ENCODE data around the gene AGK. TPM values are rescaled to one million over a fixed set of nuclear protein-coding genes. Genes with fewer than 3 reads are reported as not detected.

AGK gene, protein sequence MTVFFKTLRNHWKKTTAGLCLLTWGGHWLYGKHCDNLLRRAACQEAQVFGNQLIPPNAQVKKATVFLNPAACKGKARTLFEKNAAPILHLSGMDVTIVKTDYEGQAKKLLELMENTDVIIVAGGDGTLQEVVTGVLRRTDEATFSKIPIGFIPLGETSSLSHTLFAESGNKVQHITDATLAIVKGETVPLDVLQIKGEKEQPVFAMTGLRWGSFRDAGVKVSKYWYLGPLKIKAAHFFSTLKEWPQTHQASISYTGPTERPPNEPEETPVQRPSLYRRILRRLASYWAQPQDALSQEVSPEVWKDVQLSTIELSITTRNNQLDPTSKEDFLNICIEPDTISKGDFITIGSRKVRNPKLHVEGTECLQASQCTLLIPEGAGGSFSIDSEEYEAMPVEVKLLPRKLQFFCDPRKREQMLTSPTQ
- 27.1 to 39.4 TPM (median 29.1 TPM) in 5 replicates for total RNA-seq (2022; extraction: Qiagen RNA extraction; ENCODE audit: low read depth)

DNA sequence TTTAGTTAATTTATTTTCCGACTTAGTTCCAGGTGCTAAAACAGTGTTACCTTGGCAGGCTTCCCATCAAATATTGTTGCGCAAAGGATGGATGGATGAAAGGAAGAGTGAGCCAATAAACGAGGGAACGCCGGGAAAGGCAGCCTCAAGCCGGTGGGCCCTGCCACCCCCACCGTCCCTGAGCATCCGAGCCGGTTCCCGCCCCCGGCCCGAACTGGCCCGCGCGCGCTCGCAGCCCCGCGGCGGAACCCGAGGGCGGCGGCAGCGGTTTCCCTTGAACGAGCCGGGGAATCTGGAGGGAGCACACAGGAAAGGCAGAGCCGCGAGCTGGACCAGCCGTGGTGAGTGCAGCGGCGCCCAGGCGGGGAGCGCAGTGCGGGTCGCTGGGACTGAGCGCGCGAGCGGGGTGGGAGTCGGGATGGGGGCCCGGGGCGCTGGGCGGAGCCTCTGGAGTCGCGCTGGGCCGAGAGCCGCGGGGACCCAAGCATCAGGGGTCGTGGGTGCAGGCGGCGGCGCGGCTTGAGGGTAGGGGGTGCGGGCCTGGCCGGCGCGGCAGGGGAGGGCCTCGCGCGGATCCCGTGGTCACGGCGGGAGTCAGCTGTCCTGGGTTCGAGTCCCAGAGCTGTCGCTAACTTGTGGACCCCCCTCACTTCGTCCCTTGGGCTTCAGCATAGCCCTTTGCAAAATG lies at the start of gene AGK:
Gene AGK, plus strand, starts transcription at position 317 of the 688 bp plus-strand sequence. CDS start 4,057 bp downstream, outside the sequence.

DNA sequence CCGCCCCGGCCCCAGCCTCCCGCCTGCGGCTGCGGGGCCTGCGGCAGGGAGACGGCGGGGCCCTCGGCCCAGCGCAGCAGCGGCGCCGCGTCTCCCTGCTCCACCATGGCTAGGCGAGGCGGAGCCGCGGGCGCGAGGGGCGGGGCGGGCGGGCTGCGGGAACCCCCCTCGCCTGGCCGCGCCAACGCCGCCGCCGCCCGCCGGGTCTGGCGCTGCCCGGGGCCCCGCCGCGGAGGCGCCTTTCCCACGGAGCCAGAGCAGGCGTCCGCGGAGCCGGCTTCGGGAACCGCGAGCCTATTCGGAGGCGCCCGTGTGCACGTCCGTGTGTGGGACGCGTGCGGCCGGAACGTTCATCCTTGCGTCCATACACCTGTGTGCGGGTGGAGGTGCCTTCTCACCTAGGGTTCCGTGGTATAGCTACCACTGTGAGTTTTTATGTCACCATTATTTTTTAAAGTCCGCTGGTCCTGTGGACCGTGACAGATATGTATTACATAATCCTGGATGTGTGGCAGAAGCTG lies 150.9 kb downstream of the AGK start, which contains the start of gene DENND11:
Gene DENND11, minus strand, starts transcription at position 120 of the 521 bp plus-strand sequence. Its CDS starts 13 bp downstream, at position 107.

Other genes starting within 250 kb of the AGK start
- gene DENND11, start 150.8 kb downstream of the AGK start, total RNA-seq (2022; extraction: Qiagen RNA extraction; ENCODE audit: low read depth), result 4.9 to 7.3 TPM (median 6.6 TPM) in 5 replicates
- not detected in 5 replicates for gene WEE2, start 156.9 kb downstream of the AGK start, total RNA-seq (2022; extraction: Qiagen RNA extraction; ENCODE audit: low read depth)
- 253 to 392 TPM (median 278 TPM) in 5 replicates for gene SSBP1, start 186.9 kb downstream of the AGK start, total RNA-seq (2022; extraction: Qiagen RNA extraction; ENCODE audit: low read depth)
- gene TAS2R3, start 212.7 kb downstream of the AGK start, total RNA-seq (2022; extraction: Qiagen RNA extraction; ENCODE audit: low read depth), result not detected in 5 replicates
- 0.11 to 0.20 TPM (median 0.18 TPM) in 5 replicates for gene TAS2R4, start 225.3 kb downstream of the AGK start, total RNA-seq (2022; extraction: Qiagen RNA extraction; ENCODE audit: low read depth)
- gene TAS2R5, start 238.8 kb downstream of the AGK start, total RNA-seq (2022; extraction: Qiagen RNA extraction; ENCODE audit: low read depth), result 0.33 to 0.65 TPM (median 0.47 TPM) in 4 of 5 replicates, not detected in the other